Fibroblast of skin of scalp (primary cell): ENCODE results near the gene WIPF2.

Experiments used
- DNase-seq: peaks from one replicate; pipeline ENCODE4 v3.0.0-alpha.2; 2013

Gene WIPF2

GRCh38 chr17:40313668-40314583 is 94.8 kb downstream of the WIPF2 start:
- DNase-seq: peak; percentile 71

- DNase-seq: peak; percentile 95
These were observed 95.5 kb downstream of the WIPF2 start for GRCh38 chr17:40314584-40314956.

- DNase-seq: no peak
These were observed 96.1 kb downstream of the WIPF2 start for GRCh38 chr17:40315206-40315605.

- no peak for DNase-seq
These were observed 96.8 kb downstream of the WIPF2 start for GRCh38 chr17:40315678-40316570.

- DNase-seq: peak; percentile 84
These were observed 97.7 kb downstream of the WIPF2 start for GRCh38 chr17:40316571-40317344.

GRCh38 chr17:40317345-40317873 is 98.3 kb downstream of the WIPF2 start:
- peak; percentile 78 for DNase-seq

- peak; percentile 98 for DNase-seq
These were observed 99.1 kb downstream of the WIPF2 start for GRCh38 chr17:40317880-40318829.

GRCh38 chr17:40318830-40319391 is 99.8 kb downstream of the WIPF2 start:
- DNase-seq: no peak

GRCh38 chr17:40319651-40320540 is 100.8 kb downstream of the WIPF2 start:
- no peak for DNase-seq

GRCh38 chr17:40320756-40321523 is 101.8 kb downstream of the WIPF2 start:
- DNase-seq: peak; percentile 83

GRCh38 chr17:40321524-40321929 is 102.4 kb downstream of the WIPF2 start:
- DNase-seq: no peak

GRCh38 chr17:40321961-40322357 is 102.9 kb downstream of the WIPF2 start:
- peak; percentile 44 for DNase-seq

- peak; percentile 89 for DNase-seq
These were observed 103.5 kb downstream of the WIPF2 start for GRCh38 chr17:40322358-40323315.

GRCh38 chr17:40323391-40324381 is 104.6 kb downstream of the WIPF2 start:
- DNase-seq: peak; percentile 86

- no peak for DNase-seq
These were observed 106.3 kb downstream of the WIPF2 start for GRCh38 chr17:40325156-40326013.
